OCI-LY7 (cell line): ENCODE results near the gene SKOR2.

ENCODE experiments used
- EZH2phosphoT487 ChIP-seq: fragments of 200-600 bp; sonication (generic); IDR thresholded peaks from 2 replicates; pipeline ENCODE4 v1.6.1; 2018; ENCODE audit warnings: low read depth, borderline replicate concordance, mild to moderate bottlenecking, mixed run types, antibody characterized with exemption, low read length, moderate library complexity, mixed read lengths
- TF ChIP-seq, protein P1 (sequence below): fragments of 200-600 bp; sonication (generic); conservative IDR thresholded peaks from 2 replicates; pipeline ENCODE4 v1.5.1; 2014; ENCODE audit warnings: mild to moderate bottlenecking, antibody characterized with exemption, low read length, moderate library complexity, mixed read lengths

DNA sequence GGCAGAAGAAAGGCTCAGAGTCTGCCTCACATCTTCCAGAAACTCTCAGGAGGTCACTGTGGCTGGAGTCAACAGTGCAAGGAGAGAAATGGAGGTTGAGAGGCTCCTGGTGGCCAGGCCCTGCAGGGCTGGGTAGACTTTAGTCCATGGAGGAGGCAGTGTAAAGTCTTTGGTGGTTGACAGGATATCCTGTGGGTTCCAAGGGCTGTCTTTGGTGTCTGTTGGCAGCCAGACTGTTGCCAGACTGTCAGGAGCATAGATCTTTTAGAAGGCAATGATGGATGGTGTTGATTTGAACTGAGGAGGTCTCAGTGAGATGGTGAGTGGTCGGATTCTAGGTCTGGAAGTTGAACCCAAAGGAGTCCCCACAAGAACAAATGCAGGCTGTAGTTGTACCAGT lies 45.0 kb upstream of the SKOR2 start:
- TF ChIP-seq, protein P1, sequence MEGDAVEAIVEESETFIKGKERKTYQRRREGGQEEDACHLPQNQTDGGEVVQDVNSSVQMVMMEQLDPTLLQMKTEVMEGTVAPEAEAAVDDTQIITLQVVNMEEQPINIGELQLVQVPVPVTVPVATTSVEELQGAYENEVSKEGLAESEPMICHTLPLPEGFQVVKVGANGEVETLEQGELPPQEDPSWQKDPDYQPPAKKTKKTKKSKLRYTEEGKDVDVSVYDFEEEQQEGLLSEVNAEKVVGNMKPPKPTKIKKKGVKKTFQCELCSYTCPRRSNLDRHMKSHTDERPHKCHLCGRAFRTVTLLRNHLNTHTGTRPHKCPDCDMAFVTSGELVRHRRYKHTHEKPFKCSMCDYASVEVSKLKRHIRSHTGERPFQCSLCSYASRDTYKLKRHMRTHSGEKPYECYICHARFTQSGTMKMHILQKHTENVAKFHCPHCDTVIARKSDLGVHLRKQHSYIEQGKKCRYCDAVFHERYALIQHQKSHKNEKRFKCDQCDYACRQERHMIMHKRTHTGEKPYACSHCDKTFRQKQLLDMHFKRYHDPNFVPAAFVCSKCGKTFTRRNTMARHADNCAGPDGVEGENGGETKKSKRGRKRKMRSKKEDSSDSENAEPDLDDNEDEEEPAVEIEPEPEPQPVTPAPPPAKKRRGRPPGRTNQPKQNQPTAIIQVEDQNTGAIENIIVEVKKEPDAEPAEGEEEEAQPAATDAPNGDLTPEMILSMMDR, result no peak
- no peak for TF ChIP-seq EZH2phosphoT487
